SIG-M5 (cell line): ENCODE measurements around the gene AKR1B1.
"Not testable (repeated sequence)": the region's sequence is repeated elsewhere in the genome, so short reads cannot be mapped to it uniquely, and the experiment has no call there.

Experiments used
- DNase-seq: peaks from one replicate; lab custom pipeline; 2025; lab: John Stamatoyannopoulos, UW

Gene AKR1B1

DNA sequence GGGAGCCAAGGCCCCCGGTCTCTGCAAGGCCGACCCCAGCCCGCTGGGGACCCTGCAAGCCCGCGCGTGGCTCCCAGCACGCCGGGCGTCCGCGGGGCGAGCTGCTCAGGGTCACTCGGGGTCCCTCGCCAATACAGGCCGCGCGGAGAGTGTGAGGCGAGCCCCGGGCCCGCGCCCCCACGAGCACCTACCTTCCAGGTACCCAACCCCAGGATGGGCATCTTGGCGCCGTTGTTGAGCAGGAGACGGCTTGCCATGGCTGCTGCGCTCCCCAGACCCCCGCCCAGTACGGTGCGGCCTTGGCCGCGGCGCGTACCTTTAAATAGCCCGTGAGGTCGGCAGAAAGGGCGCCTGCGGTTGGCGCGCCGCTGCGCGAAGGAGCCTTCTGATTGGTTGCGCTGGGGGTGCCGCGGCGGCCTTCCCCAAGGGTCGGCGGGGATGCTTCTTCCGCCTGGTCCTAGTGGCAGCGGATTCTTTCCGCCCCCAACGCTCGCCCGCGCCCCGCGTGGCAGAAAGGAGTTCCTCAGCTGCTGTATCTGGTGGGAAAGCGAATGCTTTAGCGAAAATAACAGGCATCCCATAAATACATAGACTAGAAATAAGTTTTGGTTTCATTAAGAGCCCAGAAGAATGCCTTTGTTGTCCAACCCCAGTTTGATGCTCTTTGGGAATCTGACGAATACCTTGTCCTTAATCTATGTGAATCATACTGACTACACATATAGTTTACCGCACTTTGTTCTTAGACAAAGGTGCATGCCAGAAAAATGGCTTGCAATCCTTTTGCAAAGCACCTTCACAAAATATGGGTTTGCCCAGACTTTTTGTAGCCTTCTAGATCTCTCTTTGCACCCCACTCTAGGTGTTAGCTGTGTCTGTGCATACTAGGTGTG lies at the start of gene AKR1B1:
Gene AKR1B1 (minus strand): TSS at position 295 of the 893 bp plus-strand sequence. CDS start 38 bp downstream, at position 257.
- DNase-seq = peak; percentile 29

DNA sequence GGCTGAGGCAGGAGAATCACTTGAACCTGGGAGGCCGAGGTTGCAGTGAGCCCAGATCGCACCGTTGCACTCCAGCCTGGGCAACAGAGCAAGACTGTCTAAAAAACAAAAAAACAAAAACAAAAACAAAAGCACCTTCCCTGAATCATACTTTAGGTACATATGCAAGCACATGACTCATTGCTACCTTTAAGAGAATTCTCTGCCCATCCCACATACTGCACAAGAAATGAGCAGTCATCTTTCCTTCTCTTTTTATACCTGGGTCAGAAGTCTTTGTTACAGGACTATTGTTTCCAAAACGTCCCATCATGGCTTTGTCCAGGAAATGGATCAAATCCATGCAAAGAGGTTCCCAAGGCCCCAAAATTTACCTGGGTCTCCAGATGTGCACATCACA lies 47.0 kb upstream of the AKR1B1 start:
- no peak for DNase-seq

DNA sequence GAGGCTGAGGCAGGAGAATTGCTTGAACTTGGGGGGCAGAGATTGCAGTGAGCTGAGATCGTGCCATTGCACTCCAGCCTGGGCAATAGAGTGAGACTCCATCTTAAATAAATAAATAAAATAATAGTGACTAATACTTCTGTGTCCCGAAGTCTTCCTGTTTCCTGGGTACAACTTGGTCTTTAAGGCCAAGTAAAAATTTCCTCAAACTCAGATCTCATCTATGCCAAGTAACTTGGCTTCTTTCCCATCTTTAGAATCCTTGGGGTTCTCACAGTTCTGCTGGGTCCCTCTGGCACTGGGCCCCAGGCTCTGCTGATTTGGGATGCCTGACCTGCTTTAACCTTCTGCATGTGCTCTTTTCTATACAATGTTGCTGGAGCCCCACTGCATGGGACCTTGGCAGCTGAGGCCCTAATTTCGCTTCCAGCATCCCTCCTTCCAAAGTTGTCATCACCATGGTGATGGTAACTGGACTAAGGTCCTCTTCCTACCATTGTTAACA lies 45.8 kb upstream of the AKR1B1 start:
- no peak for DNase-seq

DNA sequence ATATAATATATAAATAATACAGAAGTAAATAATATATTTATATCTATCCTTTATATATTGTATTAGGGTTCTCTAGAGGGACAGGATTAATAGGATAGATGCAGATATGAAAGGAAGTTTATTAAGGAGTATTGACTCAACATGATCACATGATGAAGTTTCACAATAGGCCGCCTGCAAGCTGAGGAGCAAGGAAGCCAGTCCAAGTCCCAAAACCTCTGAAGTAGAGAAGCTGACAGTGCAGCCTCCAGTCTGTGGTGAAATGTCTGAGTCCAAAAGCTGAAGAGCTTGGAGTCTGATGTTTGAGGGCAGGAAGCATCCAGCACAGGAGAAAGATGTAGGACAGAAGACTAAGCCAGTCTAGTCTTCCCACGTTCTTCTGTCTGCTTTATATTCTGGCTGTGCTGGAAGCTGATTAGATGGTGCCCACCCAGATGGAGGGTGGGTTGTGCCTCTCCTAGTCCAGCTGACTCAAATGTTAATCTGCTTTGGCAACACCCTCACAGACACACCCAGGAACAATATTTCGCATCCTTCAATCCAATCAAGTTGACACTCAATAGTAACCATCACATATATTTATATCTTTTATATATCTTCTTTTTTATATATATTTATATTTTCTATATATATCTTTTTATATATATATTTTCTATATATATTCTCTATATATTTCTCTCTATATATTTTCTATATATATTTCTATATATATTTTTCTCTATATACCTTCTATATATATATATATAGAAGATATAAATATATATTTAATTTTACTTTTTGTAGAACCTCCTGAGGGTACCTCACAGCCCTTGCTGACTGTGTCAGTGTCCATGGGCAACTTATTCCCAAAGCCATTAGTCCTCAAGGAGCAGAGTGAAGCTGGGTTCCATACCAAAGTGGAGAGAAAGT lies 43.8 kb upstream of the AKR1B1 start:
- peak; percentile 5 for DNase-seq

DNA sequence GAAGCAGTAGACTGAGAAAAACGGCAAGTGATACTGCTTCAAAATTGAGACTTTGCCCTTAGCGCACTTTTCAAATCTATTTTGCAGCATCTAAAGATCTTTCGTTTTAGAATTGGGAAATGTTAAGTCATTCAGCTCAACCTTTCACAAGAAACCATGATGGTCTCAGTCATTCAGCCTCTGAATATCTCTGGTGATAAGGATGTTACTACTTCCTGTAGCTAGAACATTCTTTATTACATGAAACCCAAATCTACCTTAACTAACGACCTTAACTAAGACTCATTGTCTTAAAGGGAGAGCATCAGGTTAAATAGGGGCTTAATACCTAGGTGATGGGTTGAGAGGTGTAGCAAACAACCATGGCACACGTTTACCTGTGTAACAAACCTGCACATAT lies 42.1 kb upstream of the AKR1B1 start:
- no peak for DNase-seq

DNA sequence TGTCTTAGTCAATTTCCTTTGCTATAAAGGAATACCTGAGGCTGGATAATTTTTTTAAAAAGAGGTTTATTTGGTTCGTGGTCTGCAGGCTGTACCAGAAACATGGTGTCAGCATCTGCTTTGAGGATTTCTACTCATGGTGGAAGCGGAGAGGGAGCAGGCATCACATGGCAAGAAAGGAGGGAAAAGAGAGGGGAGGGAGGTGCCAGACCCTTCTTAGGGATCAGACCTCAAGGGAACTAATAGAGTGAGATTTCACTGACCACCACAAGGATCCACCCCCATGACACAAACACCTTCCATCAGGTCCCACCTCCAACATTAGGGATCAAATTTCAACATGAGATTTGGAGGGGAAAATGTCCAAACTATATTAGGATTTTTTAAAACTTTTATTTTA lies 41.5 kb upstream of the AKR1B1 start:
- no peak for DNase-seq

DNA sequence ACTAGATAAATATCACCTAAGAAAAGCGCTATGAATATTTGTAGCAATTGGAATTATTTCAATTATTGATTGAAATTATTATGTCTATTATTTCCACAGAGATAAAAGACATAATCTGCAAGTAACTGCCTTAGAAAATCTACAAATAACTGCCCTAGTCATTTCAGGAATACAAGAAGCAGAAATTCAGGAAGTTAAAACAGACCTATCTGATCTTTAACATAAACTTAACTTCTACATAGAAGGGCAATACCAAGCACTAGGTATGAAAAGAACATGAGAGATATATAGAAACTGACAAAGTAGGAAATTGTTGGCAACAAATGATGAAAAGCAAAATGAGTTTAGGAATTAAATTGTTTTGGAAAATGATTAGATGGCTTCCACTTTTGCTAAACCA lies 36.6 kb upstream of the AKR1B1 start:
- DNase-seq = no peak

DNA sequence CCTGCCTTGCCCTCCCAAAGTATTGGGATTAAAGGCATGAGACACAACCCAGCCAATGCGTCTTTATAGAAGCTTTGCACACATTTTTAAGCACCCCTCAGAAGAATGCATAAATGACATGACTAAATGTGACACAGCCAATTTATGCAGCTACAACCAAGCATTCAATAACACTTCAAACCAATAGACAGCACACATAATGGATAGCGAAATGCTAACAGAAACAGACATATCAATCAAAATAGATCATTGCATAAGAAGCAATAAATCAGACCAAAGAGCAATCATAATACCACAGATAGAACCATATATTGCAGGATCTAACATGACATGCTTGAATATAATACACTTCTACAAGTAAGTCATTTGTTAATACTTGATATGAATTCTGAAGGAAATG lies 34.2 kb upstream of the AKR1B1 start:
- no peak for DNase-seq

DNA sequence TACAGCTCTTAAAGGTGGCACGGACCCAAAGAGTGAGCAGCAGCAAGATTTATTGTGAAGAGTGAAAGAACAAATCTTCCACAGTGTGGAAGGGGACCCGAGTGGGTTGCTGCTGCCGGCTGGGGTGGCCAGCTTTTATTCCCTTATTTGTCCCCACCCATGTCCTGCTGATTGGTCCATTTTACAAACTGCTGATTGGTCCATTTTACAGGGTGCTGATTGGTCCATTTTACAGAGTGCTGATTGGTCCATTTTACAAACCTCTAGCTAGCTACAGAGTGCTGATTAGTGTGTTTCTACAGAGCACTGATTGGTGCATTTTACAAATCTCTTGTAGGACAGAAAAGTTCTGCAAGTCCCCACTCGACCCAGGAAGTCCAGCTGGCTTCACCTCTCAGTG lies 28.8 kb upstream of the AKR1B1 start:
- DNase-seq = not testable (repeated sequence)

DNA sequence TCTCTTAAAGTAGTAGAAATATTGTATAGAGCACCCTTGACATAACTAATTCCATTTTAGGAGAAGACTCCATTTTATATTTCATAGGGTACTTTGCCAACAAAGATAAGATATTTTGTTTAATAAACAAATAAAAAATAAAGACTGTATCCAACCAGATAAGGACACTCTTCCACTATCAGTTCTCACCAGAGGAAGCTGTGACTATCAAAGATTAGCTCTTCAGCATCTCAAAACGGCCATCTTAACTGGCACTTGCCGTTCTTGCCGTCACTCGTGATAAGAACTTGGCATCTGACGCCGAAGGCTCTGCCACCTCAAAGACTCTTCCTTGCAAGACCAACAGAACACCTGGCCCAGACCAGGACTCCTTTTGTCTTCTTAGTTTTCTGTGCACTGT lies 26.3 kb upstream of the AKR1B1 start:
- no peak for DNase-seq

DNA sequence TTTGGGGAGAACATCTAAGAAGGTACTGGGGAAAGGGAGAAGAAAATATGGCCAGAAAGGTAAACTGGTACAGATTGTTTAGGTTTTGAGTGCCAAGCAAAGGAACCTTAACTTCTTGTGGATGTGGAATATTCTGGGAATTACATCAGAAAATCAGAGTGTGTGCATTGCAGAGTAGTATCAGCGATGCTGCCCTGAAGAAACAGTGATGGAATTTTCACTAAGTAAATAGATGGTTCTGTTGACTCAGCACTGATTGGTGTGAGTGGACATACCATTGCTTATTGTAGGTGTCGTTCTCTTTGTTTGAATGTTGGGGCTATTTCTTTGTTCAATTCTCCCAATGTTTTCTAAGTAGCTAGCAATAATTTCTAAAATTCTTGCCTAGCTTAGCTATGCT lies 24.4 kb upstream of the AKR1B1 start:
- DNase-seq = no peak

DNA sequence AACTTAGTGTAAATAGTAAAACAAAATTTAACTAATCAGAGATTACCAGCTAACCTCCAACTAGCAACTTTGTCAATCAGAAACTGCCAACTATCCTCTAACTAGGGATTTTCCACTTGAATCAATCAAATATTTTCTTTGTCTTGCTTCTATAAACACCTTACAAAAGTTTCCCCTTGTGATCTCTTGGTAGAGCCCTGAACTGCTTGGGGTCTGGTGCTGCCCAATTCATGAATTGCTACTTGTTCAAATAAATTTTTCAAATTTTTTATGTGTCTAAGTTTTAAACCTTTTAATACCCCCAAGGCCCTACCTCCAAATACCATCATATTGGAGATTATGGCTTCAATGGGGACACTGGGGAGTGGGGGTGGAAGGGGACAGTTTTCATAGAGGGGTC lies 24.0 kb upstream of the AKR1B1 start:
- DNase-seq = no peak

DNA sequence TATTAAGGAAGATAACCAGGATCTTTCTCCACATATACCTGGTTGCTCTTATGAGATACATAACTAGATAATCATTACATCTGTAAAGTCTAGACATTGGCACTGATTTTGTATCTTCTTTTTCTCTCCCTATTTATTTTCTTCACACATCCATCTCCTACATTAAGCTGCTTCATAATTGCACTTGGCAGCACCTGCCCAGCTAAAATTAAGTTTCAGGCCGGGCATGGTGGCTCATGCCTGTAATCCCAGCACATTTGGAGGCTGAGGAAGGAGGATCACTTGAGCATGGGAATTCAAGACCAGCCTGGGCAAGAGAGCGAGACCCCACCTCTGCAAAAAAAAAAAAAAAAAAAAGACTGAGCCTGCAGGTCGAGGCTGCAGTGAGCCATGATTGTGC lies 22.3 kb upstream of the AKR1B1 start:
- DNase-seq = no peak

DNA sequence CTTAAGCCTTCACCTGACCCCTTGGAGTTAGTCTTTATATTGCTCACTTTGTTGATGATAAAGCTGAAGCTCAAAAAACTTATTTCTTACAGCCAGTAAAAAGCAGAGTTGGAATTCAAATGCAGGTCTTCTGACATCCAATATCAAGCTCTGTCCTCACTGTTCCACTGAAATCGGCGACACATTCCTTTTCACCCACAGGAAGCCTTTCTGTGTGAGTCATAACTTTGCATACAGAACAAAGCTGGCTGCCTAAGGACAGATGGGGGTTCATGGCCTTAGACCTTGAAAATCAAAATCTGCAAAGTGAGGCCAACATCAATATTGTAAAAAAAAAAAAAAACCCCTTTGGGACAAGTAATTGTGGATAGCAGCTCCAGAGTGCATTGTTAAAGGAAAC lies 21.8 kb upstream of the AKR1B1 start:
- DNase-seq = no peak

DNA sequence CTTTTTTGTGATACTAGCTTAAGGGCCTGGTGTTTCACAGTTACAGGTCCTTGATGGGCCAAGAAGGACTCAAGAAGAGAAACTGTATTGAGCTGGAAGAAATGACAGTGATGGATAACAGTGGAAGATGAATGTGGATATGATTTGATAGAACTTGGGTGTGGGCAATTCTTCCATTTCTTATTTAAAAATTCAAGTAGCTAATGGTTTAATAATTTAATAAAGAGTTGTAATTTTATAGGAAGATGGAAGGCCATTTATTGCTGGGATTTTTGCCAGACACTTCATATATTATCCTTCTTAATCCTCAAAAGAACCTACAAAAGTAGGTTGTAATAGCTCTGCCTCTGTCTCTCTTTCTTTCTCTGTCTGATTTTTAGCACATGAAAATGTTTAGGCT lies 21.3 kb upstream of the AKR1B1 start:
- no peak for DNase-seq

DNA sequence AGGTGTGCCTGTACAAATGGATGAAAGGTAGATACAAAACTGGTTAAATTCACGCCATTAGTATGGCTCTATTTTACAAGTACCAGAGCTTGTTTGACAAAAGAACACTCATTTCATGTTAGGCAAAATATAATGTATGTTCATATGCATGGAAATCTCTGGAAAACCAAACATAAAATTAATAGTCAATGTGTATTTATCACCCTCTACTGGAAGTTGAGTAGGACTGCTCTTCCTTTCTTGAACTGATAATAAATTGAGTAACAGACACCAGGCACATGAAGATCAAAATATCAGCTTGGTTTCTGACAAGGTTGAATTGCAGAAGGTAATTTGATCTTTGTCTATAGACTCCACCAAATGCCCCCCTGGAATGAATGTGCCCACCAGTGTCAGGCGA lies 19.8 kb upstream of the AKR1B1 start:
- no peak for DNase-seq

DNA sequence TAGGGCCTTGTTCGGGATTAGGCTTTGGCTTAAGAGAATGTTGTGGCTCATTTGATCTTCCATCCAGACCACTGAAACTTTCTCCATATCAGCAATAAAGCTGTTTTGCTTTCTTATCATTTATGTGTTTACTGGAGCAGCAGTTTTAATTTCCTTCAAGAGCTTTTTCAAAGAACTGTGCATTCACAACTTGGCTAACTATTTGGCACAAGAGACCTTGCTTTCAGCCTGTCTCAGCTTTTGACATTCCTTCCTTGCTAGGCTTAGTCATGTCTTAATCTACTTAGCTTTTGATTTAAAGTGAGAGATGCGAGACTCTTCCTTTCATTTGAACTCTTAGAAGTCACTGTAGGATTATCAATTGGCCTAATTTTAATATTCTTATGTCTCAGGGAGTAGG lies 19.1 kb upstream of the AKR1B1 start:
- DNase-seq = no peak

DNA sequence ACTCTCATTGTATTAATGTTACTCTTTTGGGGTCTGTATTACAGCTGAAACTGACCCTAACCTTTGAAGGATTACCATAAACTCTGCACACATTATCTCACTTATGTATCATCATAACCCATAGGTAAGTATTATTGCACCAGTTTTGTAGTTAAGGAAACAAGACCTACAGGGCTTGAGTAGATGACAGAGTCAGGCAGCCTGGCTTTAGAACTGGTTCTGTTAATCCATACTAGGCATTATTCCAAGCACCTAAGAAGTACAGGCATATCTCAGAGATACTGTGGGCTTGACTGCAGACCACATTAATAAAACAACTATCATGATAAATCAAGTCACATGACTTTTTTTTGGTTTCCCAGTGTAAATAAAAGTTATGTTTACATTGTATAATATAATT lies 17.1 kb upstream of the AKR1B1 start:
- no peak for DNase-seq

DNA sequence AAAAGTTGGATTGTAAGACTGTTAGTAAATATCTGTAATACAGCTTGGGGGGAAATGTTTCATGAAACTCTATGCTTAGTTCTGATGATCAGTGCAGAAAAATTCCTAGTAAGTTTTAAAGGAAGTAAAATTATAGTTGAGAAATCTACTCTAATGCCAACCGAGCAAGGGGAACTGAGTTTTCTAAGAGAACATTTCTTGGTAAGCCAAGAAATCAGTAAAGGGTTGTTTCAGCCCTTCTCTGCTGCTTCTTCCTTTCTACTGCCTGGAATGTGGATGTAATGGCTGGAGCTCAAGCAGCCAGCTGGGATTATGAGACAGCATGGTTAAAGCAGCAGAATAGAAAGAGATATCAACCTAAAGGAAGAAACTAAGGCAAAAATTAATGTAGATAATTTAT lies 15.9 kb upstream of the AKR1B1 start:
- DNase-seq = no peak

DNA sequence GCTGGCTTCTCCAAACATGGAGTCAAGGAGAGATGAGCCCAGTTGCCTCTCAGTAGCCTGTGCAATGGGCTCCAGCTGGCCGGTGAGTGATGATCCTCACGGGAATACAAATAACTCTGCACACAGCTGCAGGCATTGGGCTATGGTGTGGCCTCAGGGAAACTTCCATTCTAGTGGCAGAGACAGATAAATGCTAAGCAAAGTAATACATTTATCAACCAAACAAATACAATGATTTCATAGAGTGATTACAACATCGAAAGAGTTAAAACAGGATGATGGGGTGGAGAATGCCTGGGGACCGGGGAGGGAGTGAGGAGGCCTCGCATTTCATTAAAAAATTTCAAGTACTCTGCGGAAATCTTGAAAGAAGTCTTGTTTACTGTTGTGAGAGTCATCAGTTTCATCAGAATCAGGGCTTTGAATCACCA lies 15.0 kb upstream of the AKR1B1 start:
- DNase-seq = no peak

DNA sequence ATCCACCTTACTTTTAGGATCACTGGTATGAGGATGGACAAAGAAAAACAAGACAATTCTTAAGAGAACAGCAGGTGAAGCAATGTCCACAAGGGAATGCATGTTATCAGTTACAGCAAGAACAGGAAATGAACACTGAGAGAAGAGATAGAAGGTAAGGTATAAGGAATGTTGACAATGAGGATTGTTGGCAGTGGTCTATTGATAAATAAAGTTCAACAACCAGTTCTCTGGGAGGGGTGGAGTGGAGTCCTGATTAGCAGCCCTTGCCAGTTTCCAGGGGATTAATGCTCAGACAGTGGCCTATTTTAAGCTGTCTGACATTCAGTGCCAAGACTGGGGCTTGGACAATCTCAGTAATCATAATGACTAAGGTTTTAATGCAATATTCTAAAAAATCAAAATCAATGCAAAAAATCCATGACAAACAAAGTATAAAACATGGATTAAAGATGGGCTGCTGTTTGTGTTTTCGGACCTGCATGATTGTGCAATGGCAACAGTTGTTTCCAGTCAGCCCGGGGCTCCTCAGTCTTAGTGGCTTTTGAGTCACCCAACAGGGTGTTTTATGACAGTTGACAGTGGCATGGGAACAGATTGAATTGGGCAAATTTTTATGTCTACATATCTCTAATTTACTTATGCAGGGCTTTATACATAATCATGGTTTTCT lies 13.8 kb upstream of the AKR1B1 start:
- no peak for DNase-seq

DNA sequence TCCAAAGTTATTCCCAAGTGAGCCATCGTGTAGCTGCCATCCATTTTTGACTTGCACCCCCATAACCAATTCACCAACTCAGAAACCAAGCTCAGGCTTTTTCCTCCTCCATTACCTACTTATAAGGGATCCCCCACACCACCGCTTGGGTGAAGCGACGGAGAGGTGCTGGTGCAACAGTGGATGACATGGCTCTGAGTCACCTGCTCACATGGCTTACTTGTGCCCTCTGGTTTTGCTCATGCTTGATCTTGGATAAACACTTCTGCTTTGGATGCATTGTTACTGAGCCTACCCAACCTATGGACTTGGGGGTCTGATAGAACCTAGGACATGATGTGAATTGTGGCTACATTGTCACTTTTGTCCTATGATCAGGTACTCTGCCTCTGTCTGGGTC lies 12.0 kb upstream of the AKR1B1 start:
- DNase-seq = no peak
